ENCODE results near the gene SYTL2. TPM values are rescaled to one million over a fixed set of nuclear protein-coding genes. Genes with fewer than 3 reads are reported as not detected.

SYTL2 gene
- polyA plus RNA-seq, 1 donor from 2014 or later = 2.3 TPM

- Histone ChIP-seq H3K27ac (ENCODE audit: low read length) (no peak overlapping the region), H2AFZ (ENCODE audit: low read depth, low read length) (no peak overlapping the region), H3K9me2 (ENCODE audit: insufficient read depth, low read length) (no peaks in the 10 kb centered on the region), H3K4me2 (ENCODE audit: low read length) (peak overlapping the region; percentile 82), H3K4me3 (ENCODE audit: low read length) (peak overlapping the region; percentile 89), H3K9me3 (ENCODE audit: low read length) (no peaks in the 10 kb centered on the region), H3F3A (ENCODE audit: insufficient read depth, low read length, poor library complexity, severe bottlenecking) (no peaks in the 10 kb centered on the region), H3K79me2 (replicated peaks; ENCODE audit: insufficient read depth, low read length) (peaks cover 65% of the 10 kb centered on the region), H3K9ac (ENCODE audit: low read length) (peak overlapping the region; percentile 97), H3K36me3 (ENCODE audit: insufficient read depth, low read length) (peaks cover 21% of the 10 kb centered on the region), H3K27me3 (ENCODE audit: insufficient read depth, low read depth, low read length) (no peaks in the 10 kb centered on the region), H4K20me1 (ENCODE audit: insufficient read depth) (peaks cover 16% of the 10 kb centered on the region)
- no peak for TF ChIP-seq RAD21 (conservative IDR thresholded peaks at IDR 0.05)
- TF ChIP-seq CTCF (IDR thresholded peaks at IDR 0.05; ENCODE audit: poor library complexity, severe bottlenecking) = no peak
Observed at GRCh38 chr11:85661972-85662664, 148.8 kb downstream of the SYTL2 start.

- Histone ChIP-seq H2AFZ (ENCODE audit: low read depth, low read length) (no peak overlapping the region), H3K27ac (ENCODE audit: low read length) (no peak overlapping the region), H4K20me1 (ENCODE audit: insufficient read depth) (peaks cover 13% of the 10 kb centered on the region), H3K36me3 (ENCODE audit: insufficient read depth, low read length) (peaks cover 30% of the 10 kb centered on the region), H3K9ac (ENCODE audit: low read length) (no peak overlapping the region), H3K79me2 (replicated peaks; ENCODE audit: insufficient read depth, low read length) (peaks cover 58% of the 10 kb centered on the region), H3K27me3 (ENCODE audit: insufficient read depth, low read depth, low read length) (no peaks in the 10 kb centered on the region), H3K4me3 (ENCODE audit: low read length) (no peak overlapping the region), H3F3A (ENCODE audit: insufficient read depth, low read length, poor library complexity, severe bottlenecking) (no peaks in the 10 kb centered on the region), H3K9me2 (ENCODE audit: insufficient read depth, low read length) (no peaks in the 10 kb centered on the region), H3K4me2 (ENCODE audit: low read length) (no peak overlapping the region), H3K9me3 (ENCODE audit: low read length) (no peaks in the 10 kb centered on the region)
- TF ChIP-seq RAD21 (conservative IDR thresholded peaks at IDR 0.05) (no peak), EZH2 (IDR thresholded peaks at IDR 0.05; ENCODE audit: borderline replicate concordance, insufficient read depth, low read length, poor library complexity, severe bottlenecking) (no peak), EP300 (conservative IDR thresholded peaks at IDR 0.05; ENCODE audit: poor library complexity, severe bottlenecking) (no peak), CTCF (IDR thresholded peaks at IDR 0.05; ENCODE audit: poor library complexity, severe bottlenecking) (no peak), SMC3 (conservative IDR thresholded peaks at IDR 0.05; ENCODE audit: poor library complexity) (no peak), MXI1 (conservative IDR thresholded peaks at IDR 0.05; ENCODE audit: poor library complexity, severe bottlenecking) (no peak), REST (IDR thresholded peaks at IDR 0.05; ENCODE audit: borderline replicate concordance) (no peak), TAF1 (IDR thresholded peaks at IDR 0.05; ENCODE audit: low read depth) (no peak), POLR2AphosphoS5 (IDR thresholded peaks at IDR 0.05) (no peak)
Observed at GRCh38 chr11:85658180-85658579, 152.8 kb downstream of the SYTL2 start.

All from neural cell (in vitro differentiated cells).